Upper lobe of left lung (tissue), 6 donors: ENCODE data around the gene BNIP2. TPM values are rescaled to one million over a fixed set of nuclear protein-coding genes. Genes with fewer than 3 reads are reported as not detected.

Experiments
- ATAC-seq, 2 donors: fragments of 200-7000 bp; cut with Tn5 transposase; one replicate each; pipeline ENCODE4 v1.9.1; 2022; ENCODE audit warnings: mild to moderate bottlenecking in 2 of 2, moderate library complexity in 2 of 2; ENCODE audit not compliant: low FRiP score in 2 of 2
- DNase-seq, 2 donors: peaks; one replicate each; pipeline ENCODE4 v3.0.0-alpha.2; 2019 to 2020
- H3K27ac ChIP-seq, 4 donors: fragments of 200-600 bp; sonication (generic); one replicate each; pipeline ENCODE4 v1.5.1; 2016 to 2019
- H3K27me3 ChIP-seq, 4 donors: fragments of 200-600 bp; sonication (generic); one replicate each; pipeline ENCODE4 v1.5.1; 2017 to 2019
- H3K36me3 ChIP-seq, 4 donors: fragments of 200-600 bp; sonication (generic); one replicate each; pipeline ENCODE4 v1.5.1; 2016 to 2019
- H3K4me1 ChIP-seq, 4 donors: fragments of 200-600 bp; sonication (generic); one replicate each; pipeline ENCODE4 v1.5.1; 2018 to 2019
- H3K4me3 ChIP-seq, 4 donors: fragments of 200-600 bp; sonication (generic); one replicate each; pipeline ENCODE4 v1.5.1; 2017 to 2019; ENCODE audit warnings: mild to moderate bottlenecking in 2 of 4, moderate library complexity in 1 of 4
- H3K9me3 ChIP-seq, 4 donors: fragments of 200-600 bp; sonication (generic); one replicate each; pipeline ENCODE4 v1.5.1; 2018 to 2019
- CTCF ChIP-seq, 6 experiments: fragments of 450-650 bp in 4 of 6; fragments of 200-600 bp in 2 of 6; sonication (generic) in 2 of 6; IDR thresholded peaks; one replicate each; pipeline ENCODE4 v1.5.1; 2016 to 2019; ENCODE audit warnings: antibody characterized with exemption in 6 of 6
- EP300 ChIP-seq, 4 donors: sonication (generic); formaldehyde crosslinking; IDR thresholded peaks; one replicate each; pipeline ENCODE4 v1.5.1; 2017; ENCODE audit warnings: antibody characterized with exemption in 4 of 4, control low read depth in 2 of 4
- POLR2A ChIP-seq, 4 donors: fragments of 450-650 bp; IDR thresholded peaks; one replicate each; pipeline ENCODE4 v1.5.1; 2016 to 2017; ENCODE audit warnings: antibody characterized with exemption in 4 of 4, mild to moderate bottlenecking in 2 of 4
- POLR2AphosphoS5 ChIP-seq, 2 donors: sonication (generic); formaldehyde crosslinking; IDR thresholded peaks; one replicate each; pipeline ENCODE4 v1.5.1; 2017; ENCODE audit warnings: antibody characterized with exemption in 2 of 2
- WGBS, 2 donors: methylation state at CpG; one replicate each; pipeline ENCODE4 v1.1.5; 2017 to 2018; 5-methylcytosine and 5-hydroxymethylcytosine counted together
- total RNA-seq, 6 donors: library from RNA; depleted of rRNA in 4 of 6; stranded (reverse); fragments of >200 nt in 4 of 6; gene quantifications; one replicate each; pipeline versions ENCODE4 v1.1.0 to v1.2.1, GENCODE V29; 2016 to 2021
- donor health status: DM: no; HTN: no; CAD: no; lungs with moderate emphysema.
- donor health status: DM: no; HTN: yes; CAD: no; lungs with severe emphysema.

BNIP2 gene
- 100 to 1,000 TPM in 4 of 6 donors, 10 to 100 TPM in 2; 95.0 to 286 (median 152) TPM for total RNA-seq

- peak within 1 kb of the TSS; percentile 62 to 76 (median 70) for H3K4me3 ChIP-seq
- H3K27me3 ChIP-seq: no peaks in the 10 kb centered on the region
- peak in 2 of 4 donors; percentile 18 to 23 for TF ChIP-seq EP300 (IDR thresholded peaks at IDR 0.05)
- peak in 2 of 6 experiments; percentile 24 to 39 for TF ChIP-seq CTCF (IDR thresholded peaks at IDR 0.05)
- peak; percentile 75 to 99 (median 94) for TF ChIP-seq POLR2A (IDR thresholded peaks at IDR 0.05)
- peak; percentile 95 to 96 for TF ChIP-seq POLR2AphosphoS5 (IDR thresholded peaks at IDR 0.05)
- ATAC-seq (peak; percentile 98 to 99), DNase-seq (peak; percentile 100)
- 0% methylated on average over 47 to 66 of the region's 78 CpGs for WGBS, 2 donors
- H3K36me3 ChIP-seq: peaks cover 0 to 6% (median 0%) of the 10 kb centered on the region in 4 donors
- peak within 1 kb of the TSS; percentile 96 to 100 (median 99) for H3K27ac ChIP-seq
- H3K9me3 ChIP-seq: no peaks in the 10 kb centered on the region
- H3K4me1 ChIP-seq: peaks cover 39 to 45% (median 43%) of the 10 kb centered on the region in 4 donors
Observed at GRCh38 chr15:59688782-59689625, at the start of gene BNIP2. Gene BNIP2 (minus strand): TSS chr15:59689320. CDS start chr15:59682457, 6,863 bp downstream.

DNA sequence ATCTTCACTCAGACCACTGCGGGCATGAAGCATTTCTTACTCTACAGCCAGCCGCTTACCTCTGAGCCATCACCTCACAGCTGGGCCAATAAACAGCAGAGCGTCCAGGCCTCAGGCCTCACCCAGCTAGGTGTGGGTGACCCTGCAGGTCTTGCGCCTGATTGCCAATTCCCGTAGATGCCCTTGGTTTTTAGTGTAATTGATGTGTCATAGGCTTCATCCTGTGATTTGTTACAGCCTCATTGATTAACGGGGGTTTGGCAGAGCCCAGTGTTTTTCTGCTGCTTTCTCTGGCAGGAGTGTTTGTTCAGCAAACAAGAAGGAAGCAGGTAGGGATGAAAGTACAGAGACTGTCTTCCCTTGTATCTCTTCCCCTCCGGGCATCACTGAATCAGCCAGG is 49.6 kb upstream of the BNIP2 start:
- no peak overlapping the region for H3K4me3 ChIP-seq
- H3K9me3 ChIP-seq: no peaks in the 10 kb centered on the region
- no peaks in the 10 kb centered on the region for H3K27me3 ChIP-seq
- H3K4me1 ChIP-seq: no peaks in the 10 kb centered on the region
- DNase-seq: no peak
- no peak for TF ChIP-seq POLR2A (IDR thresholded peaks at IDR 0.05)
- no peak for TF ChIP-seq EP300 (IDR thresholded peaks at IDR 0.05)
- TF ChIP-seq POLR2AphosphoS5 (IDR thresholded peaks at IDR 0.05): no peak
- TF ChIP-seq CTCF (IDR thresholded peaks at IDR 0.05): no peak
- no peak for ATAC-seq
- H3K27ac ChIP-seq: no peak overlapping the region
- H3K36me3 ChIP-seq: no peaks in the 10 kb centered on the region
- 81 to 85% methylated on average over 7 of the region's 7 CpGs for WGBS, 2 donors

- H3K9me3 ChIP-seq: no peaks in the 10 kb centered on the region
- TF ChIP-seq CTCF (IDR thresholded peaks at IDR 0.05): no peak
- ATAC-seq: no peak
- H3K27ac ChIP-seq: no peak overlapping the region
- whole genome bisulfite sequencing, 2 donors: 80 to 89% methylated on average over 4 to 7 of the region's 7 CpGs
- no peak for DNase-seq
- no peaks in the 10 kb centered on the region for H3K27me3 ChIP-seq
- H3K36me3 ChIP-seq: no peaks in the 10 kb centered on the region
- no peak overlapping the region for H3K4me3 ChIP-seq
- H3K4me1 ChIP-seq: no peaks in the 10 kb centered on the region
Observed at GRCh38 chr15:59736181-59736580, 47.1 kb upstream of the BNIP2 start.

DNA sequence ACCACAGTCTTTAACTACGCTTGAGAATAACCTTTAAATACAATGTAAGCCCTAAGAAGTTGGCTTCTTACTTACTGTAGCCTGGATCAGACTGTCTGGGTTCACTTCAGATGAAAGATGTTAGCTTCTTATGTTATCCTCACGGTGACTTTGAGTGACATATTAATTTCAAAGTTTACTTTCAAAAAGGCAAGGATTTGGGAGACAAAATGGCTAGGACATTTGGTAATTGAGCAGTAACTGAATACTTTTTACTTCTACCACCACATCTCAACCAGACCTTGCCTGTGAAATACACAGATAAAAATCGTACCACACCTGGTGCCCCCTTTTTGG is 36.0 kb upstream of the BNIP2 start:
- no peak for TF ChIP-seq POLR2AphosphoS5 (IDR thresholded peaks at IDR 0.05)
- TF ChIP-seq POLR2A (IDR thresholded peaks at IDR 0.05): no peak
- TF ChIP-seq CTCF (IDR thresholded peaks at IDR 0.05): peak in 1 of 6 experiments; percentile 4
- TF ChIP-seq EP300 (IDR thresholded peaks at IDR 0.05): no peak
- Histone ChIP-seq H3K27ac (no peak overlapping the region), H3K36me3 (no peaks in the 10 kb centered on the region), H3K4me1 (peaks cover 0 to 7% (median 0%) of the 10 kb centered on the region in 4 donors), H3K4me3 (no peak overlapping the region), H3K9me3 (no peaks in the 10 kb centered on the region), H3K27me3 (no peaks in the 10 kb centered on the region)
- 22 to 38% methylated on average over 3 of the region's 3 CpGs for WGBS, 2 donors
- no peak for ATAC-seq
- no peak for DNase-seq
